Measurements from ENCODE around the gene MT1X.
"Not testable (repeated sequence)": the region's sequence is repeated elsewhere in the genome, so short reads cannot be mapped to it uniquely, and the experiment has no call there.

The MT1X gene

DNA sequence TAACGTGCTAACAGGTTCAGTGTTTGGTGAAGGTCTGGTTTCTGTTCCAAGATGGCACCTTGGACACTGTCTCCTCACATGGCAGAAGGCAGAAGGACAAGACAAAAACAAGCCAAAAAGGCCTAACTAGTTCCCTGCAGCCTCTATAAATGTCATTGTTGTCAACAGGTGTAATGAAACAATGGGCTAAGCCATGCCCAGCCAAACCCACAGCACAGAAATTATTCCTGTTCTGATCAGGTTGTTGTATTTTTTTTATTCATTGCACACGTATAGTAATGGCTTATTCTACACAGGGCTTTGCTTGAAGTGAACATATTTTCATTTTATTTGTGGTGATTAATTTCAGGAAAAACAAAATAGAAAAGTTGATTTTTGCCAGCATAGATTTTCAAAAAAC, 31.5 kb downstream of the MT1X start:
- Histone ChIP-seq H3K4me3 (ENCODE audit: low read length, poor library complexity, severe bottlenecking) (no peak overlapping the region), H4K20me1 (ENCODE audit: insufficient read depth, low read length, poor library complexity, severe bottlenecking) (no peaks in the 10 kb centered on the region), H3K4me2 (ENCODE audit: low read depth, low read length, poor library complexity, severe bottlenecking) (no peak overlapping the region), H3K9me2 (replicated peaks; ENCODE audit: low read depth, low read length) (no peaks in the 10 kb centered on the region), H2AFZ (ENCODE audit: low read length) (no peak overlapping the region), H3K79me2 (ENCODE audit: insufficient read depth, low read length) (no peaks in the 10 kb centered on the region), H3F3A (ENCODE audit: low read depth) (no peaks in the 10 kb centered on the region), H3K36me3 (ENCODE audit: insufficient read depth, low read length) (no peaks in the 10 kb centered on the region), H3K9me3 (ENCODE audit: insufficient read depth, low read depth, low read length) (no peaks in the 10 kb centered on the region), H3K4me1 (ENCODE audit: insufficient read depth, low read length, poor library complexity, severe bottlenecking) (peaks cover 22% of the 10 kb centered on the region), H3K27me3 (ENCODE audit: insufficient read depth, low read length, poor library complexity, severe bottlenecking) (no peaks in the 10 kb centered on the region), H3K9ac (ENCODE audit: low read depth, low read length, poor library complexity, severe bottlenecking) (no peak overlapping the region)
- no peak for TF ChIP-seq EZH2phosphoT487 (IDR thresholded peaks at IDR 0.05; ENCODE audit: borderline replicate concordance)
- TF ChIP-seq, protein P1, sequence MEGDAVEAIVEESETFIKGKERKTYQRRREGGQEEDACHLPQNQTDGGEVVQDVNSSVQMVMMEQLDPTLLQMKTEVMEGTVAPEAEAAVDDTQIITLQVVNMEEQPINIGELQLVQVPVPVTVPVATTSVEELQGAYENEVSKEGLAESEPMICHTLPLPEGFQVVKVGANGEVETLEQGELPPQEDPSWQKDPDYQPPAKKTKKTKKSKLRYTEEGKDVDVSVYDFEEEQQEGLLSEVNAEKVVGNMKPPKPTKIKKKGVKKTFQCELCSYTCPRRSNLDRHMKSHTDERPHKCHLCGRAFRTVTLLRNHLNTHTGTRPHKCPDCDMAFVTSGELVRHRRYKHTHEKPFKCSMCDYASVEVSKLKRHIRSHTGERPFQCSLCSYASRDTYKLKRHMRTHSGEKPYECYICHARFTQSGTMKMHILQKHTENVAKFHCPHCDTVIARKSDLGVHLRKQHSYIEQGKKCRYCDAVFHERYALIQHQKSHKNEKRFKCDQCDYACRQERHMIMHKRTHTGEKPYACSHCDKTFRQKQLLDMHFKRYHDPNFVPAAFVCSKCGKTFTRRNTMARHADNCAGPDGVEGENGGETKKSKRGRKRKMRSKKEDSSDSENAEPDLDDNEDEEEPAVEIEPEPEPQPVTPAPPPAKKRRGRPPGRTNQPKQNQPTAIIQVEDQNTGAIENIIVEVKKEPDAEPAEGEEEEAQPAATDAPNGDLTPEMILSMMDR (conservative IDR thresholded peaks at IDR 0.05; ENCODE audit: low read length), result no peak

DNA sequence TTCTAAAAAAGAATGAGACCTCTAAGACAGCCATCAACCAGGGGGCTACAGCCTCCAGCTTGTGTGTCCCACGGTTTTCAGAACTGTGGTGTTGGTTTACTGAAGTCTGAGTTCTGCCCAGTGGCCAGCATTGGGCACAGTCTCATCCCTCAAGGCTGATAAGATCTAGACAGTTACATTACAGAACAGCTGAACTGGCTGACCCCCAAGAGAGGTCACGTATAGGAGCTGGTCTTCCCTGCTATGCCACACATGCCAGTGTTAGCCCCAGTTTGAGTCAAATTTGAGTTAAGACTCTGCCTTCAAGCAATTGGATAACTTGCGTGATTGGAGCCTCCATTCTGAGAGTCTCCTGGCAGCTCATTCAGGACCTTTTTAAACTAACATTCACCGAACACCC, 32.9 kb downstream of the MT1X start:
- no peaks in the 10 kb centered on the region for H3F3A ChIP-seq (ENCODE audit: low read depth)
- no peak overlapping the region for H3K9ac ChIP-seq (ENCODE audit: low read depth, low read length, poor library complexity, severe bottlenecking)
- no peaks in the 10 kb centered on the region for H3K27me3 ChIP-seq (ENCODE audit: insufficient read depth, low read length, poor library complexity, severe bottlenecking)
- H3K9me2 ChIP-seq (replicated peaks; ENCODE audit: low read depth, low read length), result no peaks in the 10 kb centered on the region
- H3K9me3 ChIP-seq (ENCODE audit: insufficient read depth, low read depth, low read length), result no peaks in the 10 kb centered on the region
- TF ChIP-seq EZH2phosphoT487 (IDR thresholded peaks at IDR 0.05; ENCODE audit: borderline replicate concordance), result no peak
- TF ChIP-seq, protein P1 (conservative IDR thresholded peaks at IDR 0.05; ENCODE audit: low read length), result no peak
- H3K4me3 ChIP-seq (ENCODE audit: low read length, poor library complexity, severe bottlenecking), result no peak overlapping the region
- H3K4me1 ChIP-seq (ENCODE audit: insufficient read depth, low read length, poor library complexity, severe bottlenecking), result peaks cover 8% of the 10 kb centered on the region
- H4K20me1 ChIP-seq (ENCODE audit: insufficient read depth, low read length, poor library complexity, severe bottlenecking), result no peaks in the 10 kb centered on the region
- H3K79me2 ChIP-seq (ENCODE audit: insufficient read depth, low read length), result no peaks in the 10 kb centered on the region
- H3K36me3 ChIP-seq (ENCODE audit: insufficient read depth, low read length), result no peaks in the 10 kb centered on the region
- no peak overlapping the region for H3K4me2 ChIP-seq (ENCODE audit: low read depth, low read length, poor library complexity, severe bottlenecking)
- 0 out of 2 replicates have a peak overlapping the region, but pooled peaks have one; percentile 19 for H2AFZ ChIP-seq (ENCODE audit: low read length)

DNA sequence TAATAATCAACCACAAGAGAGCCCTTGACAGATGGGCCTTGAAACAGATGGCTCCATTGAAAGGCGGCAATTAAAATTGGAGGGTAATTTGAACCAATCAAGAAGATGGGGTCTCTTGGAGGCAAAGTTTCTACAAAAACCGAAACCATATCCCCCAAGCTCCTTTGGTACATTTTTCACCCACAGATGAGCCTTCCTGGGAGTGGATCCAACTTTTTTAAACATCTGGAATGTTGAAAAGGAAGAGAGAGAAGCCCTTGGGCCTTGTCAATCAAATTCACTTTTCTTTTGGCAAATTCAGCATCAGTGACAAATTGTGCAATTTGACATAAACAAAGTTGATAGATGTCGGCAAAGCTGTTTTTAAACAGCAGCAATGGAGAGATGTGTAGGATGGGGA, 34.5 kb downstream of the MT1X start:
- Histone ChIP-seq H3K9me3 (ENCODE audit: insufficient read depth, low read depth, low read length) (no peaks in the 10 kb centered on the region), H3K4me3 (ENCODE audit: low read length, poor library complexity, severe bottlenecking) (no peak overlapping the region), H3K4me1 (ENCODE audit: insufficient read depth, low read length, poor library complexity, severe bottlenecking) (peaks cover 4% of the 10 kb centered on the region), H3K9ac (ENCODE audit: low read depth, low read length, poor library complexity, severe bottlenecking) (no peak overlapping the region), H3K79me2 (ENCODE audit: insufficient read depth, low read length) (no peaks in the 10 kb centered on the region), H3K27me3 (ENCODE audit: insufficient read depth, low read length, poor library complexity, severe bottlenecking) (no peaks in the 10 kb centered on the region), H3K36me3 (ENCODE audit: insufficient read depth, low read length) (no peaks in the 10 kb centered on the region), H3K4me2 (ENCODE audit: low read depth, low read length, poor library complexity, severe bottlenecking) (no peak overlapping the region), H3F3A (ENCODE audit: low read depth) (no peaks in the 10 kb centered on the region), H4K20me1 (ENCODE audit: insufficient read depth, low read length, poor library complexity, severe bottlenecking) (no peaks in the 10 kb centered on the region), H2AFZ (ENCODE audit: low read length) (no peak overlapping the region), H3K9me2 (replicated peaks; ENCODE audit: low read depth, low read length) (no peaks in the 10 kb centered on the region)
- TF ChIP-seq, protein P1 (conservative IDR thresholded peaks at IDR 0.05; ENCODE audit: low read length), result no peak

DNA sequence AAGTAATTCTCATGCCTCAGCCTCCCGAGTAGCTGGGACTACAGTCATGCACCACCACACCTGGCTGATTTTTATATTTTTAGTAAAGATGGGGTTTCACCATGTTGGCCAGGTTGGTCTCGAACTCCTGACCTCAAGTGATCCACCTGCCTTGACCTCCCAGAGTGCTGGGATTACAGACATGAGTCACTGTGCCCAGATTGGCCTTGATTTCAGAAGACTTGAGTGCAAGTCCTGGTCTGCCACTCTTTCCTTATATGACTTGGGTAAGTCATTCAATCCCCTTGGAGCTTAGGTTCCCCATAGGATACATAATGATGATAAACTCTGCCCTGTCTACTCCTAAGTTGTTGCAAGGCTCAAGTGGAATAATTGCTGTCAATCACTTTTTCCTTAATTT, 35.3 kb downstream of the MT1X start:
- H3K4me2 ChIP-seq (ENCODE audit: low read depth, low read length, poor library complexity, severe bottlenecking); H3K9me3 ChIP-seq (ENCODE audit: insufficient read depth, low read depth, low read length); H3F3A ChIP-seq (ENCODE audit: low read depth); H3K27me3 ChIP-seq (ENCODE audit: insufficient read depth, low read length, poor library complexity, severe bottlenecking); H3K79me2 ChIP-seq (ENCODE audit: insufficient read depth, low read length); H3K4me3 ChIP-seq (ENCODE audit: low read length, poor library complexity, severe bottlenecking); H3K4me1 ChIP-seq (ENCODE audit: insufficient read depth, low read length, poor library complexity, severe bottlenecking); H3K36me3 ChIP-seq (ENCODE audit: insufficient read depth, low read length); H2AFZ ChIP-seq (ENCODE audit: low read length); H3K9ac ChIP-seq (ENCODE audit: low read depth, low read length, poor library complexity, severe bottlenecking); H3K9me2 ChIP-seq (replicated peaks; ENCODE audit: low read depth, low read length); H4K20me1 ChIP-seq (ENCODE audit: insufficient read depth, low read length, poor library complexity, severe bottlenecking): not testable (repeated sequence)
